T follicular helper cell (primary cell): ENCODE results near the gene TDO2.
"Not testable (repeated sequence)": the region's sequence is repeated elsewhere in the genome, so short reads cannot be mapped to it uniquely, and the experiment has no call there.

Source experiments
- DNase-seq: peaks from one replicate; pipeline ENCODE4 v3.0.0-alpha.2; 2020; ENCODE audit warnings: low read depth

TDO2 gene

GRCh38 chr4:155907556-155907955 lies 4.1 kb downstream of the TDO2 start:
- DNase-seq = no peak

- DNase-seq = no peak
These were observed 5.0 kb downstream of the TDO2 start for GRCh38 chr4:155908187-155909139.

- no peak for DNase-seq
These were observed 6.2 kb downstream of the TDO2 start for GRCh38 chr4:155909615-155910226.

GRCh38 chr4:155911905-155912304 lies 8.4 kb downstream of the TDO2 start:
- DNase-seq = no peak

GRCh38 chr4:155914782-155915181 lies 11.3 kb downstream of the TDO2 start:
- DNase-seq = no peak

- DNase-seq = no peak
These were observed 18.1 kb downstream of the TDO2 start for GRCh38 chr4:155921597-155921996.

GRCh38 chr4:155924637-155925036 lies 21.1 kb downstream of the TDO2 start:
- DNase-seq = no peak

- DNase-seq = no peak
These were observed 26.3 kb downstream of the TDO2 start for GRCh38 chr4:155929833-155930232.

GRCh38 chr4:155930330-155930729 lies 26.8 kb downstream of the TDO2 start:
- no peak for DNase-seq

- DNase-seq = no peak
These were observed 28.1 kb downstream of the TDO2 start for GRCh38 chr4:155931634-155932033.

- DNase-seq = not testable (repeated sequence)
These were observed 31.1 kb downstream of the TDO2 start for GRCh38 chr4:155934634-155935033.

- no peak for DNase-seq
These were observed 32.0 kb downstream of the TDO2 start for GRCh38 chr4:155935389-155935986.

- DNase-seq = no peak
These were observed 37.7 kb downstream of the TDO2 start for GRCh38 chr4:155941085-155941790.

GRCh38 chr4:155941820-155942219 lies 38.3 kb downstream of the TDO2 start:
- no peak for DNase-seq

GRCh38 chr4:155943605-155944291 lies 40.3 kb downstream of the TDO2 start:
- no peak for DNase-seq

- DNase-seq = no peak
These were observed 41.0 kb downstream of the TDO2 start for GRCh38 chr4:155944516-155944915.

GRCh38 chr4:155946486-155946885 lies 43.0 kb downstream of the TDO2 start:
- no peak for DNase-seq

GRCh38 chr4:155948541-155948940 lies 45.0 kb downstream of the TDO2 start:
- DNase-seq = no peak

GRCh38 chr4:155950461-155950860 lies 47.0 kb downstream of the TDO2 start:
- DNase-seq = no peak

- DNase-seq = no peak
These were observed 49.0 kb downstream of the TDO2 start for GRCh38 chr4:155952501-155952901.
